ENCODE measurements around the gene PLA2G7. TPM values are rescaled to one million over a fixed set of nuclear protein-coding genes. Genes with fewer than 3 reads are reported as not detected.

The PLA2G7 gene
- total RNA-seq, 4 donors from 2014 or later = 0.53 to 3.3 (median 0.73) TPM

DNA sequence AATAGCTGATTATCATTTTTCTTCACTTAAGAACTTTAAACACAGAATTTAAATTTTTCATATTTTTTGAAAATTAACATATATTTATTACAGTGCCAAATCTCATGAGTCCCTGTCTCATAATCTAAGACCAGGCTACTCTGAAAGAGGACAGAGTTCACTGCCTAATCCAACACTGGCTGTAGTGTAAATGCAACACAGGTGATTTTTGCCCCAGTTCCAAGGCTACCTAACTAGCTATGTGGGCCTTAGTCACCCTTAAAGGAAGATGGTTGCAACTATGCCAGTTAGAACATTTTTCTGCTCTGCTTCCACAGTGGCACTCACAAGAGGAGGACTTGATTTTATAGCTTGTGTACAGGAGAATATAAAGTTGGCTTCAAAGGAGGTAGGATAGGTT, 77.5 kb downstream of the PLA2G7 start:
- Histone ChIP-seq H3K36me3 (no peaks in the 10 kb centered on the region), H3K27me3 (no peaks in the 10 kb centered on the region), H3K27ac (no peak overlapping the region), H3K4me3 (no peak overlapping the region), H3K4me1 (peaks cover 0 to 12% (median 0%) of the 10 kb centered on the region in 4 donors), H3K9me3 (no peaks in the 10 kb centered on the region)
- no peak for DNase-seq
- TF ChIP-seq, protein P1, sequence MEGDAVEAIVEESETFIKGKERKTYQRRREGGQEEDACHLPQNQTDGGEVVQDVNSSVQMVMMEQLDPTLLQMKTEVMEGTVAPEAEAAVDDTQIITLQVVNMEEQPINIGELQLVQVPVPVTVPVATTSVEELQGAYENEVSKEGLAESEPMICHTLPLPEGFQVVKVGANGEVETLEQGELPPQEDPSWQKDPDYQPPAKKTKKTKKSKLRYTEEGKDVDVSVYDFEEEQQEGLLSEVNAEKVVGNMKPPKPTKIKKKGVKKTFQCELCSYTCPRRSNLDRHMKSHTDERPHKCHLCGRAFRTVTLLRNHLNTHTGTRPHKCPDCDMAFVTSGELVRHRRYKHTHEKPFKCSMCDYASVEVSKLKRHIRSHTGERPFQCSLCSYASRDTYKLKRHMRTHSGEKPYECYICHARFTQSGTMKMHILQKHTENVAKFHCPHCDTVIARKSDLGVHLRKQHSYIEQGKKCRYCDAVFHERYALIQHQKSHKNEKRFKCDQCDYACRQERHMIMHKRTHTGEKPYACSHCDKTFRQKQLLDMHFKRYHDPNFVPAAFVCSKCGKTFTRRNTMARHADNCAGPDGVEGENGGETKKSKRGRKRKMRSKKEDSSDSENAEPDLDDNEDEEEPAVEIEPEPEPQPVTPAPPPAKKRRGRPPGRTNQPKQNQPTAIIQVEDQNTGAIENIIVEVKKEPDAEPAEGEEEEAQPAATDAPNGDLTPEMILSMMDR (IDR thresholded peaks at IDR 0.05) = no peak

DNA sequence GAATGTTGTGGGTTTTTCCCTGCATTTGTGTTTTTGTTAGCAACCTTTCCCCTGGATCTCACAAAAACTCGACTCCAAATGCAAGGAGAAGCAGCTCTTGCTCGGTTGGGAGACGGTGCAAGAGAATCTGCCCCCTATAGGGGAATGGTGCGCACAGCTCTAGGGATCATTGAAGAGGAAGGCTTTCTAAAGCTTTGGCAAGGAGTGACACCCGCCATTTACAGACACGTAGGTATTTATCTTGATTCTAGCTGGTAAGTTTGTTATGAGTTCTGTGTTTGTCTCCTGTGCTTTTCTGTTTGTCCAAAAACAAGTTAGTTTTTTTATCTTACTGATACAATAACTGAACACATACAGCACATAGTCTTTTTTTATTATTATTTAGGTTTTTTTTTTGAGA, 79.4 kb downstream of the PLA2G7 start:
- Histone ChIP-seq H3K27me3 (no peaks in the 10 kb centered on the region), H3K4me1 (peaks cover 0 to 12% (median 0%) of the 10 kb centered on the region in 4 donors), H3K4me3 (no peak overlapping the region), H3K9me3 (no peaks in the 10 kb centered on the region), H3K36me3 (no peaks in the 10 kb centered on the region), H3K27ac (no peak overlapping the region)
- no peak for DNase-seq
- TF ChIP-seq POLR2A (IDR thresholded peaks at IDR 0.05) = no peak
- TF ChIP-seq, protein P1 (IDR thresholded peaks at IDR 0.05) = no peak

Other genes starting within 250 kb of the PLA2G7 start
- 10 to 100 TPM in 1 of 4 donors, 1 to 10 TPM in 3; 4.7 to 23.1 (median 6.6) TPM for gene RCAN2, start 243.9 kb downstream of the PLA2G7 start, total RNA-seq
- gene CYP39A1, start 82.6 kb downstream of the PLA2G7 start, total RNA-seq = 1 to 10 TPM; 1.2 to 8.3 (median 3.4) TPM
- gene SLC25A27, start 82.4 kb downstream of the PLA2G7 start, total RNA-seq = 10 to 100 TPM; 14.9 to 57.8 (median 25.8) TPM
- gene TDRD6, start 47.5 kb downstream of the PLA2G7 start, total RNA-seq = under 1 TPM; 0.18 to 0.83 (median 0.48) TPM
- gene ANKRD66, start 11.6 kb upstream of the PLA2G7 start, total RNA-seq = not detected
- gene MEP1A, start 58.0 kb upstream of the PLA2G7 start, total RNA-seq = 1,000 to 10,000 TPM in 1 of 4 donors, 100 to 1,000 TPM in 2, 10 to 100 TPM in 1; 16.5 to 2,426 (median 830) TPM
- 1 to 10 TPM; 3.8 to 9.9 (median 5.4) TPM for gene ADGRF5, start 186.6 kb upstream of the PLA2G7 start, total RNA-seq